B cell (primary cell): ENCODE results near the gene BDH1. TPM values are rescaled to one million over a fixed set of nuclear protein-coding genes. Genes with fewer than 3 reads are reported as not detected.
"Not testable (repeated sequence)": the region's sequence is repeated elsewhere in the genome, so short reads cannot be mapped to it uniquely, and the experiment has no call there.

ENCODE experiments used
- ATAC-seq: fragments of 200-7000 bp; cut with Tn5 transposase; one replicate; pipeline ENCODE4 v1.10.0; 2021; ENCODE audit warnings: low read depth, mild to moderate bottlenecking, moderate number of reproducible peaks, moderate library complexity
- CTCF ChIA-PET: fragments of 350-600 bp; sonication (Branson Sonifier 250); formaldehyde crosslinking; loops from one replicate; lab custom pipeline; 2021; ENCODE audit warnings: antibody characterized with exemption, inconsistent platforms; lab: Charles Lee
- POLR2A ChIA-PET: fragments of 350-600 bp; sonication (Branson Sonifier 250); formaldehyde crosslinking; loops from one replicate; lab custom pipeline; 2021; ENCODE audit warnings: antibody characterized with exemption; lab: Charles Lee
- DNase-seq: peaks from one replicate; pipeline ENCODE4 v3.0.0; 2013
- H2AFZ ChIP-seq: 2 replicates; pipeline ENCODE4 v1.6.1; 2012; ENCODE audit warnings: mild to moderate bottlenecking, low read depth, low read length; ENCODE audit not compliant: insufficient read depth, poor library complexity, severe bottlenecking
- H3K27ac ChIP-seq, 2 donors: 1 replicate in 1 of 2; 2 replicates in 1 of 2; pipeline ENCODE4 v1.5.1; 2012 to 2013; ENCODE audit warnings: low read length in 2 of 2, mild to moderate bottlenecking in 2 of 2, moderate library complexity in 1 of 2
- H3K27me3 ChIP-seq, 4 experiments: fragments of 200-600 bp in 1 of 4; sonication (generic) in 1 of 4; replicated peaks in 1 of 4; 1 replicate in 2 of 4; 2 replicates in 2 of 4; pipeline versions ENCODE4 v1.6.1 to v1.7.0; 2013 to 2016; ENCODE audit warnings: low read length in 3 of 4, mild to moderate bottlenecking in 2 of 4, mixed read lengths in 1 of 4, moderate library complexity in 1 of 4; ENCODE audit not compliant: insufficient read depth in 4 of 4, control insufficient read depth in 3 of 4; ENCODE audit errors: control extremely low read depth in 1 of 4
- H3K36me3 ChIP-seq, 2 experiments: replicated peaks in 1 of 2; 1 replicate in 1 of 2; 2 replicates in 1 of 2; pipeline versions ENCODE4 v1.6.1 to v1.7.1; 2013; ENCODE audit warnings: low read length in 1 of 2; ENCODE audit not compliant: insufficient read depth in 2 of 2, control insufficient read depth in 1 of 2; ENCODE audit errors: control extremely low read depth in 1 of 2, extremely low read depth in 1 of 2
- H3K4me1 ChIP-seq, 2 donors: fragments of 200-600 bp in 1 of 2; sonication (generic) in 1 of 2; 1 replicate in 1 of 2; 2 replicates in 1 of 2; pipeline versions ENCODE4 v1.5.1 to v1.6.1; 2013 to 2017; ENCODE audit warnings: low read length in 2 of 2; ENCODE audit not compliant: control insufficient read depth in 2 of 2, insufficient read depth in 2 of 2
- H3K4me2 ChIP-seq: replicated peaks from 2 replicates; pipeline ENCODE3; 2012; ENCODE audit warnings: mild to moderate bottlenecking, low read depth, low read length; ENCODE audit not compliant: poor library complexity, severe bottlenecking
- H3K4me3 ChIP-seq, 5 experiments: fragments of 200-600 bp in 1 of 5; sonication (generic) in 1 of 5; 1 replicate in 3 of 5; 2 replicates in 2 of 5; pipeline versions ENCODE4 v1.5.1 to v1.7.0; 2011 to 2016; ENCODE audit warnings: low read length in 4 of 5, mild to moderate bottlenecking in 4 of 5, low read depth in 2 of 5, control low read depth in 1 of 5, moderate library complexity in 1 of 5; ENCODE audit not compliant: insufficient read depth in 1 of 5; ENCODE audit errors: control extremely low read depth in 1 of 5, extremely low read depth in 1 of 5
- H3K79me2 ChIP-seq: fragments of 200-600 bp; sonication (generic); one replicate; pipeline ENCODE4 v1.6.0; 2016; ENCODE audit warnings: low read length; ENCODE audit not compliant: control insufficient read depth, insufficient read depth
- H3K9ac ChIP-seq: fragments of 200-600 bp; sonication (generic); 2 replicates; pipeline ENCODE4 v1.6.1; 2017; ENCODE audit warnings: mild to moderate bottlenecking, low read length, moderate library complexity
- H3K9me3 ChIP-seq, 3 donors: one replicate each; pipeline versions ENCODE4 v1.6.1 to v1.7.1; 2013; ENCODE audit warnings: low read length in 2 of 3; ENCODE audit not compliant: control insufficient read depth in 2 of 3, insufficient read depth in 1 of 3; ENCODE audit errors: control extremely low read depth in 1 of 3
- H4K20me1 ChIP-seq: 2 replicates; pipeline ENCODE4 v1.6.0; 2012; ENCODE audit warnings: mild to moderate bottlenecking, low read length; ENCODE audit not compliant: insufficient read depth, control insufficient read depth, poor library complexity, severe bottlenecking
- H3K27ac Mint-ChIP-seq: one replicate; pipeline ENCODE4 v1.8.0; 2021; ENCODE audit warnings: mixed read lengths
- H3K27me3 Mint-ChIP-seq: one replicate; pipeline ENCODE4 v1.8.0; 2021; ENCODE audit warnings: mixed read lengths
- H3K4me1 Mint-ChIP-seq: one replicate; pipeline ENCODE4 v1.8.0; 2021; ENCODE audit warnings: mixed read lengths
- H3K4me3 Mint-ChIP-seq: one replicate; pipeline ENCODE4 v1.8.0; 2021; ENCODE audit warnings: mixed read lengths
- H3K9me3 Mint-ChIP-seq: one replicate; pipeline ENCODE4 v1.8.0; 2022; ENCODE audit warnings: mixed read lengths; ENCODE audit not compliant: insufficient read depth
- EZH2 ChIP-seq: IDR thresholded peaks from 2 replicates; pipeline ENCODE4 v1.6.1; 2012; ENCODE audit warnings: borderline replicate concordance, low read depth, mild to moderate bottlenecking, moderate library complexity, low read length; ENCODE audit not compliant: insufficient read depth, poor library complexity, severe bottlenecking
- WGBS: methylation state at CpG from one replicate; pipeline ENCODE4 v1.1.5; 2013; ENCODE audit warnings: missing lambda C conversion rate; ENCODE audit not compliant: insufficient coverage; 5-methylcytosine and 5-hydroxymethylcytosine counted together
- intact Hi-C: fragments of 100-400 bp; cut with micrococcal nuclease; formaldehyde crosslinking; loops from one replicate; pipeline ENCODE4 v1.10.0; 2022
- polyA plus RNA-seq: library from polyadenylated mRNA; depleted of rRNA; stranded (reverse); fragments of >200 nt; gene quantifications from 2 replicates; pipeline ENCODE4 v1.2.3, GENCODE V29; 2012
- total RNA-seq, 2 donors: library from RNA; stranded (reverse); fragments of 120-200 nt in 1 of 2; gene quantifications; 1 replicate in 1 of 2; 2 replicates in 1 of 2; pipeline versions ENCODE4 v1.2.3 to v1.2.4, GENCODE V29; 2013 to 2022
- TF ChIP-seq, protein P1 (sequence below): fragments of 200-600 bp; IDR thresholded peaks from one replicate; pipeline ENCODE4 v1.8.0; 2022; ENCODE audit warnings: antibody characterized with exemption, mild to moderate bottlenecking

BDH1 gene
- total and polyA plus RNA-seq, 2 donors (not counting 1 experiment from before 2014, with no cell fraction given): 21.1 to 59.3 TPM

DNA sequence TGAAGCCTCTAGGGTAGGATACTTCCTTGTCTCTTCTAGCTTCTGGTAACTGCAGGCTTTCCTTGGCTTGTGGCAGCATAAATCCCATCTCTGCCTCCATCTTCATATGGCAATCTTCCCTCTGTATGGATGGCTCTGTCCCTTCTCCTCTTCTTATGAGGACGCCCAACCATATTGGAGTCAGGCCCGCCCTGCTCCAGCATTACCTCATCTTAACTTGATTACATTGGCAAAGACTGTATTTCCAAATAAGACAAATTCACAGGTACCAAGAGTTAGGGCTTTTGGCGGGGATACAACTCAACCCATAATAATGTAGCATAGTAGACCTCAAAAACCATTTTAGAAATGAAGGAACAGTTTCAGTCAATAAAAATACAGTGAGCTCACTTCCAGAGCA, 75.4 kb downstream of the BDH1 start:
- no peak overlapping the region for H2AFZ ChIP-seq
- H3K27me3 ChIP-seq: peaks cover 0 to 11% (median 1%) of the 10 kb centered on the region in 4 experiments
- Mint-ChIP-seq H3K4me3 (no peak overlapping the region), H3K27me3 (peaks cover 22% of the 10 kb centered on the region), H3K4me1 (no peaks in the 10 kb centered on the region), H3K9me3 (no peaks in the 10 kb centered on the region), H3K27ac (no peak overlapping the region)
- H3K27ac ChIP-seq: no peak overlapping the region
- H3K36me3 ChIP-seq: no peaks in the 10 kb centered on the region
- intact Hi-C loops: no loop called here
- no peaks in the 10 kb centered on the region for H3K79me2 ChIP-seq
- no peak for TF ChIP-seq EZH2
- TF ChIP-seq, protein P1, sequence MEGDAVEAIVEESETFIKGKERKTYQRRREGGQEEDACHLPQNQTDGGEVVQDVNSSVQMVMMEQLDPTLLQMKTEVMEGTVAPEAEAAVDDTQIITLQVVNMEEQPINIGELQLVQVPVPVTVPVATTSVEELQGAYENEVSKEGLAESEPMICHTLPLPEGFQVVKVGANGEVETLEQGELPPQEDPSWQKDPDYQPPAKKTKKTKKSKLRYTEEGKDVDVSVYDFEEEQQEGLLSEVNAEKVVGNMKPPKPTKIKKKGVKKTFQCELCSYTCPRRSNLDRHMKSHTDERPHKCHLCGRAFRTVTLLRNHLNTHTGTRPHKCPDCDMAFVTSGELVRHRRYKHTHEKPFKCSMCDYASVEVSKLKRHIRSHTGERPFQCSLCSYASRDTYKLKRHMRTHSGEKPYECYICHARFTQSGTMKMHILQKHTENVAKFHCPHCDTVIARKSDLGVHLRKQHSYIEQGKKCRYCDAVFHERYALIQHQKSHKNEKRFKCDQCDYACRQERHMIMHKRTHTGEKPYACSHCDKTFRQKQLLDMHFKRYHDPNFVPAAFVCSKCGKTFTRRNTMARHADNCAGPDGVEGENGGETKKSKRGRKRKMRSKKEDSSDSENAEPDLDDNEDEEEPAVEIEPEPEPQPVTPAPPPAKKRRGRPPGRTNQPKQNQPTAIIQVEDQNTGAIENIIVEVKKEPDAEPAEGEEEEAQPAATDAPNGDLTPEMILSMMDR: no peak
- no peaks in the 10 kb centered on the region for H4K20me1 ChIP-seq
- no peaks in the 10 kb centered on the region for H3K9me3 ChIP-seq
- H3K9ac ChIP-seq: no peak overlapping the region
- CTCF ChIA-PET: no interaction called here
- POLR2A ChIA-PET: no interaction called here
- ATAC-seq (no peak), DNase-seq (no peak)
- no peak overlapping the region for H3K4me2 ChIP-seq
- WGBS: no CpG with 5 or more reads among the region's 3 CpGs
- H3K4me3 ChIP-seq: no peak overlapping the region
- no peaks in the 10 kb centered on the region for H3K4me1 ChIP-seq

DNA sequence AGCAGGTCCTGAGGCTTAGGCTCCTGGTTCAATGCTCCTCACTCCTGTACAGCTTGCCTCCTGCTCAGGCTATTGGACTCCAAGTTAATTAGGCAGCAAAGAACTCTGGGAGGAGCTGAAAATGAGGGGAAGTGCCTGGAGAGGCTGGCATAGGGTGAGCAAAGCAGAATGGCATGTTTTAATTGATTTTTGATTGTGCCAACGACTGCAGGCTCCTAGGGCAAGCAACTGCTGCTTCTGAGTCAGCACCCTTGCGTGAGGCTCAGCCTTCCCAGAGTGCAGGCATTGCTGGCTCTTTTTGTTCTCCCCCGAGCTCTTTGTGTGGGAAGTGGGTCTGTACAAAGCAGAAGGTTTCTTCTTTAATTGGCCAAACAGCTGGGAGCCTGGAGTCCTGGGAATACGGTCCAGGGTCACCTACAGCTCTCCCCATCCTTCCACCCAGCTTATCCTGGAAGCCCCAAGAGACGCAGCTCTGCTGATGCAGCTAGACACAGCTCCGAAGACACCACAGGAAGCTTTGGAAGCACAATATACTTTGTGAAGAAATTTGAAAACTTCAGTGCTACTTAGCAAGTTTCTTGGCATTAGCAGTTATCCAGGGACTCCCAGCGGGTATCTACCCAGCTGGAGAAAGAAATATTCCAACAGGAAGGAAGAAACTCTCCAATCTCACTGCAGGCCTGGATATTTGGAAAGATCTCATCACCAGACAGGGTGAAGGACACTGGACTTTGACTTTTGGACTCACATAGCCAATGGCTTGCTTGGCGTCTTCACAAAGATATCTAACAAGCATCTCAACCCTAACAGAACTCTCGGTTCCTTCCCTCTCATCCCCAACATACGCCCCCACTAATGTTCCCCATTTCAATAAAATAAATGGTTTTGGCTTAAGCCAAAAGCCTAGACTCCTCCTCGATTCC, 76.8 kb downstream of the BDH1 start:
- Mint-ChIP-seq H3K27me3 (peaks cover 27% of the 10 kb centered on the region), H3K4me1 (no peaks in the 10 kb centered on the region), H3K9me3 (no peaks in the 10 kb centered on the region), H3K4me3 (no peak overlapping the region), H3K27ac (no peak overlapping the region)
- Histone ChIP-seq H3K4me3 (no peak overlapping the region), H3K4me2 (no peak overlapping the region), H3K9ac (no peak overlapping the region), H3K79me2 (no peaks in the 10 kb centered on the region), H3K27me3 (peaks cover 0 to 11% (median 2%) of the 10 kb centered on the region in 4 experiments), H3K27ac (no peak overlapping the region), H3K4me1 (no peaks in the 10 kb centered on the region), H3K36me3 (no peaks in the 10 kb centered on the region), H4K20me1 (no peaks in the 10 kb centered on the region), H3K9me3 (no peaks in the 10 kb centered on the region), H2AFZ (no peak overlapping the region)
- TF ChIP-seq EZH2: no peak
- TF ChIP-seq, protein P1: no peak
- DNase-seq (no peak), ATAC-seq (no peak)
- intact Hi-C loops: no loop called here
- ChIA-PET CTCF (no interaction called here), POLR2A (no interaction called here)
- WGBS: 82% methylated on average over 11 of the region's 11 CpGs

DNA sequence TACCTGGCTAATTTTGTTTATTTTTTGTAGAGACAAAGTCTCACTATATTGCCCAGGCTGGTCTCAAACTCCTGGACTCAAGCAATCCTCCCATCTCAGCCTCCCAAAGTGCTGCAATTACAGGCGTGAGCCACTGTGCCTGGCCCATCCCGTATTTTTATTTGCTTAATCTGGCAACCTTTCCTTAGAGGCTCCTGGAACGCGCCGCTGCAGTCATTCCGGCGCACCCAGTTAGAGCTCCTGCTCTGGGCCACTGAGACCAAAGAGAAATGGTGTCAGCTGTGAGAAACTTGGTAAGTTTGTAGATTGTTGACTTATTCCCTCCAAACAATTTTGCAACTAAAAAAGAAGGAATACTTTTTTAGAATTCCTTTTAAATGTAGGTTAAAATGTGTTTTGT, 78.0 kb downstream of the BDH1 start:
- CTCF ChIA-PET, H3K9me3 Mint-ChIP-seq, H4K20me1 ChIP-seq, H3K9ac ChIP-seq, intact Hi-C loops, H3K79me2 ChIP-seq, H2AFZ ChIP-seq, DNase-seq, ATAC-seq, H3K4me1 ChIP-seq, H3K4me2 ChIP-seq, H3K9me3 ChIP-seq, POLR2A ChIA-PET, H3K27ac ChIP-seq, H3K4me1 Mint-ChIP-seq, H3K4me3 ChIP-seq, H3K27ac Mint-ChIP-seq, H3K36me3 ChIP-seq, H3K4me3 Mint-ChIP-seq: not testable (repeated sequence)
- peaks cover 27% of the 10 kb centered on the region for H3K27me3 Mint-ChIP-seq
- 100% methylated on average over 1 of the region's 7 CpGs for WGBS
- H3K27me3 ChIP-seq: peaks cover 0 to 11% (median 3%) of the 10 kb centered on the region in 4 experiments
